HG03103 (cell line): Measurements from ENCODE around the gene UBASH3B.

Experiments
- ATAC-seq: cut with Tn5 transposase; IDR thresholded peaks from one replicate; pipeline ENCODE4 v1.9.1; 2021; ENCODE audit warnings: low read depth; ENCODE audit not compliant: unreplicated experiment

The UBASH3B gene

GRCh38 chr11:122673701-122674100 is 18.2 kb downstream of the UBASH3B start:
- no peak for ATAC-seq

DNA sequence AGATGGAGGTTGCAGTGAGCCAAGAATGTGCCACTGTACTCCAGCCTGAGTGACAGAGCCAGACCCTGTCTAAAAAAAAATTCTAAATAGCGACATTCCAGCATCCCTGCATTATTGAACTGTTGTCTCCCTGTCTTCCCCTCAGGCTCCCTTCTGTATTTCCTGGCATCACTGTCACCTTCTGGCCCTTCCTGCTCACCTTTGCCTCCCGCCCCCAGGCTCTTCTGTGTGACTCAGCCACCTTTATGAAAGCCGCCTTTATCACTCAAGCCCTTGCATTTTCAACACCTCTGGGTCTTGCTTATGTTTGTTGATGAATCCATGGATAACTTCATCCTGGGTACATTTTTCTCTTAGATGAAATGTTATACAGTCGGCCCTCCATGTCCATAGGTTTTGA is 21.1 kb downstream of the UBASH3B start:
- ATAC-seq: no peak

DNA sequence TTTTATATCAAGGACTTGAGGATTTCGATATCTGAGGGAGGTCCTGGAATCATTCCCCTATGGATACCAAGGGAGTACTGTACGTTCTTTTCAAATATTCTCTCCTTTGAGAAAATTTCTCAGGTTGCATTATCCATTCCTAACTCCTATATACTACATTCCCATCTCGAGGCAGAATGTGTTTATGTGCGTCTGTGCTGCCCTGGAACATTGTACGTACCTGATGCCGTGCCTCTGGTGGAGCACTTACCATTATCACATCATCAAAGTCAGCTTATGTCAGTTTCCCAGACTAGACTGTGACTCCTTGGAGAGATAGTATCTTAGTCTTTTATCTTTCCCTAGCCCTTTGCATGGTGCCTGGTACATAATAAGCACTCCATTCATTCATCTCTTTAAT is 21.7 kb downstream of the UBASH3B start:
- no peak for ATAC-seq

DNA sequence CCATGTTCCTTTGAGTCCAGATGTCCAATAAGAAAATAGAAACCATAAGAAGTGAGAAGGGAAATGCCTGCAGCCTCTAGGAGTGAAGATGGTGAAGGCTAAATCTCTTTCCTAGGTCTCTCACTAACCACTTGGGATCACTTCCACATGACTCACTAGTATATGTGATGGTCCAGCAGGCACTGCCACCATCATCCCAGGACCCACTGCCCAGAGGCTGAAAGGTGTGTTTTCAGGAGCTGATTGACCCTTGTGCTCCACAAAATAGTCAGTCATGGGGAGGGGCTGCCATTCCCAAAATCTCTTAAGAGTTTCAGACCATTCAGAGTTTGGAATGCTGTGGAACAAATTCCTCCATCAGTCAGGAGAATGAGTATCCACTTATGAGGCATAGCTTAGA is 22.9 kb downstream of the UBASH3B start:
- no peak for ATAC-seq

DNA sequence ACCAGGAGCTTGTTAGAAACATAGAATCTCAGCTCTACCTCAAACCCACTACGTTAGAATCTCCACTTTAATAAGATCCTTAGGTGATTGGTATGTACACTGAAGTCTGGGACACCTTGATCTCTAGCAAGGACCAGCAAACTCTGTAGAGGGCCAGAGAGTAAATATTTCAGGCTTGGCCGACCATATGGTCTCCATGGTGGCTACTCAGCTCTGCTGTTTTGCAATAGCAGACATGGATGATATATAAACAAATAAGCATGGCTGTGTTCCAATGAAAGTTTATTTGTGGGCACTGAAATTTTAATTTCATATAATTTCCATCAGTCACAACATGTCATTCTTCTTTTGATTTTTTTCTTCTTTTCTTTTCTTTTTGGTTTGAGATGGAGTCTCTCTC is 23.9 kb downstream of the UBASH3B start:
- no peak for ATAC-seq

GRCh38 chr11:122681070-122681469 is 25.5 kb downstream of the UBASH3B start:
- no peak for ATAC-seq

- no peak for ATAC-seq
Observed at GRCh38 chr11:122681735-122682134, 26.2 kb downstream of the UBASH3B start.

GRCh38 chr11:122682464-122682863 is 26.9 kb downstream of the UBASH3B start:
- no peak for ATAC-seq

GRCh38 chr11:122685041-122685440 is 29.5 kb downstream of the UBASH3B start:
- no peak for ATAC-seq

DNA sequence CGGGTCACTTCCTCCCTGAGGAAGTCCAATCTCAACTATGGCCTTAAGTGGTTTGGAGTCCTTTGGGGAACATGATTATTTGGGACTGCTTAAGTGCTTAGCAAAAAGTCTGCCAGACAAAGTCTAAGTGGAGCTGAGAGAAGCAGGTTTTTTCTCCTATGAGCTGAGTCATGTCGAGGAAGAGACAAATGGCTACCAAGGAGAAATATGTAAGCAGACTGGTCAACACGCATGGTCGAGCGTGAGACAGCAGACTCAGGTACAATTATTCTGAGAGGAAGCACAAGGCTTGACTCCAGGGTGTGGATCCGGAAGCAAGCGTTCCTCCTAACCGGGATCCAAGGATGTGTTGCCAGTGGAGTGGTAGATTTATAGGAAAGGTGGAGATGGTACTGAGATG is 30.6 kb downstream of the UBASH3B start:
- no peak for ATAC-seq

GRCh38 chr11:122690384-122690783 is 34.9 kb downstream of the UBASH3B start:
- ATAC-seq: no peak

DNA sequence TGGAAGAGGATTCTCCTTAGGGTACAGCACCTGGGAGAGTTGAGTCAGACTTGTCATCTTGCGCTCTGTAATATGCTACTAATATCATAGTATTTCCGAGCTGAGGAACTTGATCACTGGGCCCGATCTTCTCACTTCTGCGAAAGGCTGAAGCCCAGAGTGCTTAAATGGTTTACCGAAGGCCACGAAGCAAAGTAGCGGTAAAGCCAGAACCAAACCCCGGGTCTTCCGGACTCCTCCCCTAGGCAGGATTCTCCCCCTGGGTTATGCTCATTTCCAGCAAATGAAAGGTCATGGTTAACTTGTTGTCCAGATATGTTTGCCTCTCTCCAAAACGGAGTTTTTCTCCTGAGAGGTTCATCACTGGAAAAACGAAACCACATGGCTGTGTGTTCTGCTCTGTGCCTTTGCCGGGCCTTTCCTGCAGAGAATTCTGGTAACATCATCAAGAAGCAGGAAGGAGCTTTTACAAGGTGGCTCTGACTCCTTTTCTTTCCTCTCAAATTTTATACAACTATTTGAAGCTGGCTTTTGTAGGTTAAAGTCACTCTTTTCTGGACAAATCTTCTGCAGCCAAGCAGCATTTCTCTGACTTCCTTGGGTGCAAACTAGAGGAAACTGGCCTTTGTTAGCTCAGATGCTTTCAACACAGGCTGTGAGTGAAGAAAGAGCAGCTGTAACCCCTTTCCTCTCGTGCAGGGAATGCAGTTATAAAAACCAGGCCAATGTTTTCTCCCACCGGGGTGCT is 35.5 kb downstream of the UBASH3B start:
- no peak for ATAC-seq

DNA sequence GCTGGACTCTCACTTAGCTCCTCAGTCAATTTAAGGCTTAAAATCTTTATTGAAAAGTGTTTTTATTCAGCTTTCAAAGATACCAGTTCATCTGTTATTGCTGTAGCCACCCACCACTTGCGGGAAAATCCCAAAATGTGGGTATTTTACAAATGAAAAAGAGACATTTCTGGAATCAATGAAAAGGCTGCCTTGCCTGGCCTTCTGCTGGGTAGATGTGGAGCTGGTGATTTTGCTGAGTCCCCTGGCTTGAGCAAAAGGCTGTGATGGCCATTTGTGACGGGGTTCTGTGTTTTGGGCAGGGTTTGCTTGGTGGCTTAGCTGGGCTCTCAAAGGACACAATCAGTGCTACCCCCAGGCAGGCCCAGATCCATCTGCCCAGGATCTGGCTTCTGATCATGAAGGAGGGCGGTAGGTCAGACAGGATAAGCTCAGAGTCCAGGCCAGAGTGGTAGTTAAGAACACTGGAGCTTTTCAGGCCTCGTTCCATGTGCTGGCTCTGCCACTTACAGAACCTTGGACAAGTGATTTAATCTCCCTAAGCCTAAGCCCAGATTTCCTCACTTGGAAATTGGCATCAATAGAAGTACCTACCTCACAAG is 36.1 kb downstream of the UBASH3B start:
- ATAC-seq: no peak

DNA sequence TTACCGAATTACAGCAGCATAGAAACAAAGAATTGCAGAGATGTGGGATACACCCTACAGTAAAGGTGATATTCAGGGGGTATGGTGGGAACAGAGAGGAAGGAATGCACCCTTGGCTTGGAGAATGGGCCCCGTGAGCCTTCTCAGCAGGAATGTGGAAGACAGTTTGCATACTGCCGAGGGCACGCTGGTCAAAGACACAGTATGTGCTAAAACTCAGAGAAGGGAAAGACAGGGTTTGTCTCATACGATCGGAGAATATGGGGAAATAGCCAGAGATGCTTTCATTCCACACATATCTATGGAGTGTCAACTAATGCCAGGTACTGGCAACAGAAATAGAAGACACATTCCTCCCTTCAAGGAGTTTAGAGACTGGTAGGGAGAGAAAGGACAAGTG is 36.9 kb downstream of the UBASH3B start:
- no peak for ATAC-seq

DNA sequence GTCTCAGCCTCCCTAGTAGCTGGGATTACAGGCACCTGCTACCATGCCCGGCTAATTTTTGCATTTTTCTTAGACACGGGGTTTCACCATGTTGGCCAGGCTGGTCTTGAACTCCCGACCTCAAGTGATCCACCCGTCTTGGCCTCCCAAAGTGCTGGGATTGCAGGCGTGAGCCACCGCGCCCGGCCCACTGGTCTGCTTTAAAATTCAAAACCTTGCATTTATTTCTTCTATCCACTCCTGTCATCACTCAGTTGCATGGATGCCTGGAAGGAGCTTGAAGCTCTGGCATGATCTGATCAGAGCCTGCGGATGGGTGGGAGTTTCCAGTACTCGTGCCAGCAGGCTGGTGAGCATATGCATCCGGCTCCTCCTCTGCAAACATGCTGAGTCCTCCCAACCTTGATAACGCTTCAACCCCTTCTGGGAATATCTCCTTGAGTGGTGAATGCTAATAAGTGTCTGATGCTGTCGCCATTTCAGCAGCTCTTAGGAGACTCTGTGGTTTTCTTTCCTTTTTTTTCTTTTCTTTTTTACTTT is 39.6 kb downstream of the UBASH3B start:
- no peak for ATAC-seq

DNA sequence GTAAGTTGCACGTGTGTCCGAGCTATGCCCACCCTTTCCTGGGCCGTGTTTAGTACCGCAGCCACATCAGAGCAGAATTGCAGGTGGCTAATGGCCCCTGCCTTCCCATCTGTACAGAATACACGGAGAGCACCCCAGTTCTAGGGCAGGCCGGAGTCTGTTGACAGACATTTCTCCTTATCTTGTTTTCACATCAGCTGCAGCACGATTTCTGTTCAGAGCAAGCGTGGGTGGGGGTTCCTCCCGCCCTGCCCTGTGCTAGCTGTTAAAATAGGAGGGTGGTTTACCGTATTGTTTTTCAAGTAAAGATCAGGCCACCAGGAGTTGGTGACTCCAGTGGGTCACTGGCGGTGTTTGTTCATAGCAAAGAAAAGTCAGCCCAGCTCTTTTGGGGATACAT is 41.1 kb downstream of the UBASH3B start:
- ATAC-seq: peak; percentile 45

DNA sequence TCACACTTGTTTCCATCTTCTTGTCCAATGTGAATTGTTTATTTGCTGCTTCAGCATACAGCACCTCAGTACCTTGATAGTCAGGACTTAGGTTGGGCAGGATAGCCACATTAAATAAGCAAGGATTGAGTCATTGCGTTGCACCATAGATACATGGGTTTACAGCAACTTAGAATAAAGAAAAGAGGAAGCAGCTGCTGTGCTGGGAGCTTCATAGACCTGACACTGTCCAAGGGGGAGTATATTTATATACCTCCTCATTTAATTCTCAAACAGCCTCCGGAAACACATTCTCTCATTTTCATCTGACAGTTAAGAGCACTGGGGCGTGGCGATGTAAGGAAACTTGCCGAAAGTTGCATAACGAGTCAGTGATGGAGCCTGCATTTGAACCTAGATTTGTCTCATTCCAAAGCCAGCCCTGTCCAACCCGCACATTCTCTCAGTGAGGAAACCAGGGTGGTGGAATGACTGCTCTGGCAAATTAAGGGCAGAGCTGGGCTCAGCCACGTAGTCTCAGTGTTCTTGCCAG is 42.2 kb downstream of the UBASH3B start:
- peak; percentile 89 for ATAC-seq

- no peak for ATAC-seq
Observed at GRCh38 chr11:122698392-122698791, 42.9 kb downstream of the UBASH3B start.

GRCh38 chr11:122700666-122701065 is 45.1 kb downstream of the UBASH3B start:
- ATAC-seq: no peak

DNA sequence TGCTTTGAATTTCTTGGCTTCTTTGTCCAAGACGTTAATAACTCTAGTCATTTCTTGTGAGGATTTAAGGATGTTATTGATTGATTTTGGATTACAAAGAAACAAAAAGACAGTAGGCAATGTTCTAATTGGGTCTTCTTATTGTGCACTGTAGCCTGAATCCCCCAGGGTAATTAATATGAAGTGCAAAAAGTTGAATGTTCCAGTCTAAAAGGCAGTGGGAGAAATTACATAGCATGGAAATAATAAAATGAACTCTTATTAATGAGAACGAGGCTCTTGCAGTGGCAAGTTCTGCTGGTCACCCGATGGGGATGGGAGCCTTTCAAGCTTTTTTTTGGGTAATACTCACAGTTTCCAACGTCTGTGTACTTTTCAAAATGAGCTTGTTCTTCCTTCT is 45.6 kb downstream of the UBASH3B start:
- no peak for ATAC-seq

DNA sequence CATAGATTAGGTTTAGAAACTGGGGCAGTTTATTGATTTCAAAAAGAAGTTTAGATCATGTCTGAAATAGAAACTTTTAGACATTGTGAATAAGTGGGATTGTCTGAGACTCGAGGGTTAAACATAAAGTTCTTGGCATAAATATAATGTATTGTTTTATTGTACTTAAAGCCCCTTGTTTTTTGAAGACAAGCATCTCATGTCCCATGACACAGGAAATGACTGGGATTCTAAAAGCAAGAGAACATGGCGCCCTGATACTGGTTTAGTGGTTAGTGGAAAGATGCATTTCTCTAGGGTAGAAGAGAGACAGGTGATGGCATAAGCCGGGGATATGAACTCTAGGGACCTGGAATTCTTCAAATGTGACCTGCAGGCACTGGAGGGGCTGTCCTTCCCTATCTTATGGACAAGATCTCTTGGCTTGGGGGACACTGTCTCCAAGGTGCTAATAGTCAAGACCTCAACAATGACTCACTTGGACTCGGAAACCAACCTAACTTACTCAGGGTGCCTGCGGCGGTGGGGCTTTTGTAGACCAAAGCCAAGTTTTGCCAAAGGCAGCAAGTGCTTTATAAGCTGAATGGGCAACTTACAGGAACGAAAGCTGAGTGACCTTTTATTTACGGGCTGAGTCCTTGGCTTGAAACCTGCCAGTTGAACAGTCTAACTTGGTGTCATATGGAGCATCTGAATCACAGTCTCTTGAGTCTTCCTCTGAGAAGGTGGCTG is 48.2 kb downstream of the UBASH3B start:
- ATAC-seq: no peak
